Measurements from ENCODE around the gene NUDT5. TPM values are rescaled to one million over a fixed set of nuclear protein-coding genes. Genes with fewer than 3 reads are reported as not detected.

NUDT5 gene
- polyA plus RNA-seq, 1 of the 3 experiments (the other 2 are of a cell fraction): 61.2 TPM

- H3K27ac ChIP-seq (ENCODE audit: low read depth in 2 of 2, low read length in 1 of 2): no peak overlapping the region
- no peaks in the 10 kb centered on the region for H3K9me3 ChIP-seq
- no peaks in the 10 kb centered on the region for H3F3A ChIP-seq (replicated peaks; ENCODE audit: insufficient read depth)
- H3K27me3 ChIP-seq (ENCODE audit: insufficient read depth): no peaks in the 10 kb centered on the region
- peaks cover 0 to 1% of the 10 kb centered on the region in 2 experiments; a peak in 1 of 4 replicates for H3K4me1 ChIP-seq (ENCODE audit: control insufficient read depth in 1 of 2, insufficient read depth in 2 of 2, low read depth in 1 of 2, low read length in 1 of 2)
- H3K9ac ChIP-seq: no peak overlapping the region
- DNase-seq: no peak
- POLR2A ChIA-PET: no interaction called here
- no peak overlapping the region for H3K4me2 ChIP-seq
- WGBS (ENCODE audit: low lambda C conversion rate): 96% methylated on average over 5 of the region's 5 CpGs
- H4K20me1 ChIP-seq (ENCODE audit: insufficient read depth): no peaks in the 10 kb centered on the region
- H2AFZ ChIP-seq (ENCODE audit: low read depth): no peak overlapping the region
- peaks cover 61 to 67% of the 10 kb centered on the region in 2 experiments for H3K36me3 ChIP-seq (replicated peaks in 1 of 2; ENCODE audit: control insufficient read depth in 1 of 2, insufficient read depth in 2 of 2, low read length in 1 of 2)
- H3K79me2 ChIP-seq (ENCODE audit: insufficient read depth): no peaks in the 10 kb centered on the region
- H3K9me2 ChIP-seq: no peaks in the 10 kb centered on the region
- TF ChIP-seq SIN3A (IDR thresholded peaks at IDR 0.05; ENCODE audit: borderline replicate concordance, low read depth, low read length) (no peak), ELF1 (IDR thresholded peaks at IDR 0.05) (no peak), YY1 (IDR thresholded peaks at IDR 0.05; ENCODE audit: low read depth) (no peak), CHD2 (IDR thresholded peaks at IDR 0.05; ENCODE audit: low read length, partially characterized antibody) (no peak), TAF1 (IDR thresholded peaks at IDR 0.05; ENCODE audit: borderline replicate concordance, low read depth, low read length) (no peak), MEF2A (IDR thresholded peaks at IDR 0.05; ENCODE audit: borderline replicate concordance, low read depth) (no peak), RCOR1 (IDR thresholded peaks at IDR 0.05; ENCODE audit: low read length) (no peak), MAX (IDR thresholded peaks at IDR 0.05; ENCODE audit: low read depth) (no peak), JUND (IDR thresholded peaks at IDR 0.05) (no peak), POLR2AphosphoS5 (IDR thresholded peaks at IDR 0.05; ENCODE audit: low read depth, low read length) (no peak), RXRA (IDR thresholded peaks at IDR 0.05; ENCODE audit: borderline replicate concordance, low read depth) (no peak), FOXJ3 (CRISPR knock-in tag; IDR thresholded peaks at IDR 0.05) (no peak), ZBTB33 (IDR thresholded peaks at IDR 0.05; ENCODE audit: borderline replicate concordance, low read depth) (no peak), GABPA (IDR thresholded peaks at IDR 0.05; ENCODE audit: low read depth) (no peak), USF2 (IDR thresholded peaks at IDR 0.05; ENCODE audit: borderline replicate concordance, low read depth, low read length) (no peak), IRF3 (IDR thresholded peaks at IDR 0.05; ENCODE audit: low read depth, low read length) (no peak), CTCF (IDR thresholded peaks at IDR 0.05) (no peak)
- no peak overlapping the region for H3K4me3 ChIP-seq (ENCODE audit: low read depth in 2 of 2, low read length in 1 of 2)
- CTCF ChIA-PET: no interaction called here
These were observed 35.0 kb downstream of the NUDT5 start for GRCh38 chr10:12160664-12161063.
